HTR-8/SVneo (cell line): ENCODE measurements around the gene ACSL4.
"Not testable (repeated sequence)": the region's sequence is repeated elsewhere in the genome, so short reads cannot be mapped to it uniquely, and the experiment has no call there.

Experiments
- DNase-seq: peaks from one replicate; pipeline ENCODE4 v3.0.0; 2011; ENCODE audit warnings: low spot score, mixed read lengths; ENCODE audit not compliant: insufficient read length
- FAIRE-seq: peaks from 2 replicates; lab custom pipeline; 2011; peaks lifted over from hg19 to GRCh38; lab: Jason Lieb, UNC

The ACSL4 gene

DNA sequence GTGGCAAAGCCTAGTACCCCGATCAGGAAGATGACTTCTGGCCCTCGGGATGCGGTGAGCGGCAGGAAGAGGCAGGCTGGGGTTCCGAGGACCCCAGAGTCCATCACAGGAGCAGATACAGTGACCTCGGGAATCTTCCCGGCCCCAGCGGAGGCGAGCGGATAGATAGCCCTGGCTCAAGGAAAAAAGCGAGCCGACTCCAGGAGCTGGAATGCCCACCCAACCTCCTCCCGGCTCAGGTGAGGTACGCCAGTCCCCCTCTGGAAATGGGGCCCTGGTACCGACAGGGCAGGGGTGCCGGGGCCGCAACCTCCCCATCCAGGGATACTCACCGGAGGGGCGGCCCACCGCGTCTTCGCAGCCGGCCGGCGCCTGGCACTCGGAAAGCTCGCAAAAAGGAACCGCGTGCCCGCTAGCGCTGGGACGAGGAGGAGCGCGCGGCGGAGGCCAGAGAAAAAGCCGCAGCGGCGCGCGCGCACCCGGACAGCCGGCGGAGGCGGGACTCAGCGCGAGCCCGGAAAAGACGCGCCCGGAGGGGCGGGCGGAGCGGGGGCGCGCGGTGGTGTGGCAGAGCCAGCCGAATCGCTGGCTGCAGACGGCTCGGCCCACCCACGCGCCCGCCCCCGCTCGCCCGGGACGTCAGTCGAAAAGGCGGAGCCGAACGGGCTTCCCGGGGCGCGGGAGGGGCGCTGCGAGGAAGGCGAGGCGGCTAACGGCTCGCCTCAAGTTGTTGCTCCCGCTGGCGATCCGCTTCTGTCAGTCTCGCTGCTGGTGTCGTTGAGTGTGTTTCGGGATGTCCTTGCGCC is at the start of gene ACSL4:
ACSL4 (minus strand) TSS at position 451 of the 806 bp plus-strand sequence. CDS start 49,894 bp downstream, outside the sequence.
- peak; percentile 35 for DNase-seq
- no peak for FAIRE-seq

DNA sequence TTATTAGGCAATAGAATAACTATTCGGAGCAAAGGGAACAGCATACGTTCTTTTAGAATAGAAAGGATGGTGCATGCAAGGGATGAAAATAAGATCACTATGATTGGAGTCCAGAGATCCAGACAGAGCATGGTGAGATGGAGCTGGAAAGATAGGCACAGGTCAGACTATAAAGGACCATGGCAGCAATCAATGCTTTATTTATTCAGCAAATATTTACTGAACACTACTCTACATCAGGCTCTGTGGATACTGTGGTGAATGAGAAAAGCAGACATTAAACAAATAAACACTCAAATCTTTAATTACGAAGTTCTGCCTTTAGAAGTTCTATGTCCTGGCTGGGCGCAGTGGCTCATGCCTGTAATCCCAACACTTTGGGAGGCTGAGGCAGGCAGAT is 44.7 kb upstream of the ACSL4 start:
- FAIRE-seq, result no peak
- no peak for DNase-seq

DNA sequence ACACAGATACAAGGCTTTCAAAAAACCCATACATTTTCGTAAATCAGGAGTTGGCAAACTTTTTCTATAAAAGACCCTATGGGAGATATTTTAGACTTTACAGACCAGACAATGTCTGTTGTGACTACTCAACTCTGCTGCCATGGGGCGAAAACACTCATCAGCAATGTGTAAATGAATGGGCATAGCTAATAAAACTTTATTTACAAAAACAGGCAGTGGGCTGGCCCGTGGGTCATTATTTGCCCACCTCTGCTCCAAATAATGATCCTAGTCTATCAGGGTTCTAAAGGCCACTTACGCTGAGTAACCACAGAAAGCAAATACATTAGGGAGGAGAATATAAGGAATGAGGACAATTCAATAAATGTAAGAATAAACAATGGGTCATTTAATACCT is 43.9 kb upstream of the ACSL4 start:
- FAIRE-seq, result no peak
- DNase-seq, result no peak

GRCh38 chrX:109776432-109776831 is 43.4 kb upstream of the ACSL4 start:
- no peak for FAIRE-seq

GRCh38 chrX:109775386-109775785 is 42.3 kb upstream of the ACSL4 start:
- FAIRE-seq, result no peak

More at GRCh38 chrX:109776432-109776831, 43.4 kb upstream of the ACSL4 start:
- DNase-seq, result no peak

GRCh38 chrX:109774706-109775105 is 41.6 kb upstream of the ACSL4 start:
- peak; percentile 20 for DNase-seq
- FAIRE-seq, result no peak

More at GRCh38 chrX:109775386-109775785, 42.3 kb upstream of the ACSL4 start:
- DNase-seq, result no peak

DNA sequence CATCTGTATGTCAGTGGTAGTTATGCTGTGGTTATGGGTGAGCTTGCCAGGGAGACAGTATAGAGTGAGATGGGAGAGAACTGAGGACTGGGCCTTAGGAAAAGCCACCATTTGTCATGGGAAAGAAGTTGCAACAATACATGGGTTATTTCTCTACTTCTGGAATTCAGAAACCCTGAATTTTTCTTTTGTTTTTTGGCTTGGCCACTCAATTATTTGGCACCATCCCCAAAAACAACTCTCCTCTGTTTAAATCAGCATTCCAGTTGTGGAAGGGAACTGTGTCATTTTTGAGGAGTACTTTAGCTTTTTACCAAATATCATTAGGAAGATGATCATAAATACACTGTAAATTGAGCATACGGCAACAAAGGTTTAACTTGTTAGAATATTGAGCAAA is 41.1 kb upstream of the ACSL4 start:
- FAIRE-seq (no peak), DNase-seq (no peak)

- FAIRE-seq, result no peak
- no peak for DNase-seq
Measured at GRCh38 chrX:109773374-109773773, 40.3 kb upstream of the ACSL4 start.

DNA sequence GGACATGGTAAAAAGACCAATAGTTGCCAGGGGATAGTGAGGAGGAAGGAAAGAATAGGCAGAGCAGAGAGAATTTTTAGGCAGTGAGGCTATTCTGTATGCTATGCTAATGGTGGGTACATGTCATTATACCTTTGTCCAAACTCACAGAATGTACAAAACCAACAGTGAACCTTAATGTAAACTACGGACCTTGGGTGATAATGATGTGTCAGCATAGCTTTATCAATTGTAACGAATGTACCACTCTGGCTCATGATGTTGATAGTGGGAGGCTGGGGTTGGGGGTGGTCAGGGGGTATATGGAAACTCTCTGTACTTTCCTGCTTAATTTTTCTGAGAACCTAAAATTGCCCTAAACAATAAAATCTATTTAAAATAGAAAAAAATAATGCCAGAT is 37.7 kb upstream of the ACSL4 start:
- no peak for DNase-seq
- FAIRE-seq, result no peak

DNA sequence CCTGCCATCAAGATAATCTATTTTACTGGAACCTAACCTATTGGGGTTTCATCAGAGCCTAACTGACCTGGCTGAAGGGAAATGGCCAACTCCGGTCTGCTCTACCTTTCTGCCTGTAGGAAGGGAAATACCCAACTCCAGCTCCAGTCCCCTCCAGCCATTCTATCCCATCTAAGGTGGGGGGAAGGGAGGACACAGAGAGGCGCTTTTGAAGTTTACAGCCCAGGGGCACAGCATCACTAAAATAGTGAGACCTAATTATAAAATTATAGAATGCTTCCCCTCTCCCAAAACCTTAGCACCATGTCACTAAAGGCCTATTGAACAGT is 27.8 kb upstream of the ACSL4 start:
- no peak for FAIRE-seq
- DNase-seq, result no peak

GRCh38 chrX:109760209-109760921 is 27.3 kb upstream of the ACSL4 start:
- DNase-seq (no peak), FAIRE-seq (no peak)

- no peak for DNase-seq
- no peak for FAIRE-seq
Measured at GRCh38 chrX:109753256-109753655, 20.2 kb upstream of the ACSL4 start.

GRCh38 chrX:109751698-109752097 is 18.6 kb upstream of the ACSL4 start:
- FAIRE-seq (no peak), DNase-seq (no peak)

DNA sequence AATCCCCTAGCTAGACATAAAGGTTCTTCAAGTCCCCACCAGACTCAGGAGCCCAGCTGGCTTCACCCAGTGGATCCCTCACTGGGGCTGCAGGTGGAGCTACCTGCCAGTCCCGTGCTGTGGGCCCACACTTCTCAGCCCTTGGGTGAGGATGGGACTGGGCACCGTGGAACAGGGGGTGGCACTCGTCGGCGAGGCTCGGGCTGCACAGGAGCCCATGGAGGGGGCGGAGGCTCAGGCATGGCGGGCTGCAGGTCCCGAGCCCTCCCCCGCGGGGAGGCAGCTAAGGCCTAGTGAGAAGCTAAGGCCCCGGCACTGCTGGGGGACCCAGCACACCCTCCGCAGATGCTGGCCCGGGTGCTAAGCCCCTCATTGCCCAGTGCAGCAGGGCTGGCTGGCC is 16.1 kb upstream of the ACSL4 start:
- no peak for DNase-seq
- no peak for FAIRE-seq

GRCh38 chrX:109747681-109748080 is 14.6 kb upstream of the ACSL4 start:
- DNase-seq (no peak), FAIRE-seq (no peak)

DNA sequence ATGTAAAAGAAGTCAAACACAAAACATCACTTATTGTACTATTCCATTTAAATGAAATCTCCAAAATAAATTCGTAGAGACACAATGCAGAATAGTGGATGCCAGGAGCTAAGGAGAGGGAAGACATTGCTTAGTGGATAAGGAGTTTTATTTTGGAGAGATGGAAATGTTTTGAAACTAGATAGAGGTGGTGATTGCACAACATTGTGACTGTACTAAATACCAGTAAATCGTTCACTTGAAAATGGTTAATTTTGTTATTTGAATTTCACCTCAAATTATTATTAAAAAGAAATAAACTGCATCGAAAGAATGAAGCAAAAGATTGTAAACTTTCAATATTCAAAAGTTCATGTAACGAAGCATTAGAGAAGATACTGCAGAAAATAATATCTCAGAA is 9.7 kb upstream of the ACSL4 start:
- DNase-seq (no peak), FAIRE-seq (no peak)

DNA sequence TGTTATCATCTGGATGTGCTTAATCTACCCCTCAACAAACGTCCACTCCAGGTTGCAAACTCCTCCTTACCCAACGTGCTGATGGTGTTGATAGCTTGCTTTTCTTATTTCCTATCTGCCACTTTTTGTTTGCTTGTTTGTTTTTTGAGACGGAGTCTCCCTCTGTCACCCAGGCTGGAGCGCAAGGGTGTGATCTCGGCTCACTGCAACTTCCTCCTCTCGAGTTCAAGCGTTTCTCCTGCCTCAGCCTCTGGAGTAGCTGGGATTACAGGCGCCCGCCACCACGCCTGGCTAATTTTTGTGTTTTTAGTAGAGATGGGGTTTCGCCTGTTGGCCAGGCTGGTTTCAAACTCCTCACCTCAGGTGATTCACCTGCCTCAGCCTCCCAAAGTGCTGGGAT is 7.8 kb upstream of the ACSL4 start:
- FAIRE-seq, DNase-seq: not testable (repeated sequence)

DNA sequence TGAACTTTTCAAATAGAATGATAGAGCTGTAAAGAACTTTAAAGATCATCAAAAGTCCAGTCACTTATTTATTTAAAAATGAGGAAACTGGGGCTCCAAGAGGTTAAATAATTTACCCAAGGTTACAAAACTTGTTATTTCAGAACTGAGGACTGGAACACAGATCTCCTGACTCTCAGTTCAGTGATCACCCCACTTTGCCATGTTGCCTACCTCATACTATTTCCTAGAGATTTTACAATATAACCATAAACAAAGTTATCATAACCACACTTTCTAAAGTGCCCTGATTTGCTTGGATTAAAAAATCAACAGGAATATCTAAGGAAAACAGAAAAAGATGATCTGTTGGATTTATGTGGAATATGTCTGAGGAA is 7.4 kb upstream of the ACSL4 start:
- DNase-seq (no peak), FAIRE-seq (no peak)

DNA sequence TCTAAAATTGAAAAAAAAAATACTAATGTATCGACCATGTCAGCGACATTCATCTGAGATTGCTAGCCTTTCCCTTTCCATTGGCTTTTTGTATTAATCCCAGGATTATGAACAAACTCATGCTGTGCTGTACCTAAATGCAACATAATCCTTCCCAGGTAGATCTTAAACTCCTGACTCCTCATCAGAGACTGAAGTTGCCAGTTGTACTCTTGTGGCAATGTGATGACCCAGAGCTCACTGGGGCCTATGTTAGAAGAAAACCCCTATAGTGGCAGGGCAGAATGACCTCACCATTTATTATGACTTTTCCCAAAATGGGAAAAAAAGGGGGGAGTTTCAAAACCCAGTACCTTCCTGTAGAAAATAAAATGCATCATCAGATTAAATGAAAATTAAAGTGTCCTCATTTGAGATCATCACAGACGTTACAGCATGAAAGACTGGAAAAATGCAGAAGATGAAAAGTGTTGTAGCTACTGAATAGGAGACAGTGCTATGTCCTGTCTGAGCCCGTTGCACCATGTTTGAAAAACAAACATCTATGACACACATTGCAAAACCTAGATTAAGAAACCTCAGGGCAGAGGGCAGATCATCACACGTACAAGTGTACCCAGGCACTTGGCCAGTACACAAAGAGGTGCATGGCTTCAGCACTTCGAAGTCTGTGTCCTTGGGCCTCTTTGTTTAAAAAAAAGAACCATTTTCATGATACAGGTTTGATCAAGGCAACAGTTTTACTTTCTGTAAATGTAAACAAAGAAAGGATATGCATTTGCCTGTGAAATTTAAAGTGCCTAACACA is 6.8 kb upstream of the ACSL4 start:
- FAIRE-seq, result no peak
- no peak for DNase-seq

- FAIRE-seq, result no peak
- no peak for DNase-seq
Measured at GRCh38 chrX:109735202-109735744, 2.2 kb upstream of the ACSL4 start.
